H1 (cell line): ENCODE results near the gene DYRK1A. TPM values are rescaled to one million over a fixed set of nuclear protein-coding genes. Genes with fewer than 3 reads are reported as not detected.

ENCODE experiments used
- CTCF ChIA-PET: fragments of 300-600 bp; sonication (Branson Sonifier 250); formaldehyde crosslinking; loops from one replicate; lab custom pipeline; 2021; ENCODE audit not compliant: partially characterized antibody; lab: Charles Lee
- POLR2A ChIA-PET: fragments of 300-600 bp; sonication (Branson Sonifier 250); formaldehyde crosslinking; loops from one replicate; lab custom pipeline; 2021; ENCODE audit warnings: inconsistent platforms; ENCODE audit not compliant: partially characterized antibody; lab: Charles Lee
- DNase-seq, 2 experiments: peaks; one replicate each; pipeline versions ENCODE4 v3.0.0 to v3.0.0-alpha.2; 2010 to 2022; ENCODE audit warnings: low spot score in 2 of 2, low read depth in 1 of 2, mixed read lengths in 1 of 2
- FAIRE-seq: peaks from 2 replicates; lab custom pipeline; 2011; peaks lifted over from hg19 to GRCh38; lab: Jason Lieb, UNC
- H2AFZ ChIP-seq: 2 replicates; pipeline ENCODE4 v1.8.1; 2012; ENCODE audit warnings: low read length, inconsistent platforms
- H2AK5ac ChIP-seq: 2 replicates; pipeline ENCODE4 v1.6.1; 2013; ENCODE audit warnings: low read depth, low read length
- H2BK120ac ChIP-seq: replicated peaks from 2 replicates; pipeline ENCODE3; 2013; ENCODE audit warnings: low read depth, low read length, inconsistent platforms
- H2BK12ac ChIP-seq: 2 replicates; pipeline ENCODE4 v1.6.1; 2013; ENCODE audit warnings: low read depth, low read length
- H2BK15ac ChIP-seq: 2 replicates; pipeline ENCODE4 v1.6.1; 2013; ENCODE audit warnings: low read length
- H2BK20ac ChIP-seq: 2 replicates; pipeline ENCODE4 v1.6.1; 2013; ENCODE audit warnings: low read length
- H2BK5ac ChIP-seq: 2 replicates; pipeline ENCODE4 v1.6.1; 2013; ENCODE audit warnings: low read depth, low read length
- H3K14ac ChIP-seq: 2 replicates; pipeline ENCODE4 v1.6.1; 2013; ENCODE audit warnings: inconsistent platforms; ENCODE audit not compliant: insufficient read length
- H3K18ac ChIP-seq: 2 replicates; pipeline ENCODE4 v1.6.1; 2013; ENCODE audit warnings: low read length; ENCODE audit errors: extremely low read depth
- H3K23ac ChIP-seq: 2 replicates; pipeline ENCODE4 v1.6.1; 2013; ENCODE audit warnings: inconsistent platforms; ENCODE audit not compliant: insufficient read length
- H3K23me2 ChIP-seq: 2 replicates; pipeline ENCODE4 v1.6.1; 2013; ENCODE audit warnings: low read depth, low read length
- H3K27ac ChIP-seq: 2 replicates; pipeline ENCODE4 v1.6.1; 2011; ENCODE audit warnings: low read depth, low read length, inconsistent platforms
- H3K27me3 ChIP-seq, 4 experiments: replicated peaks in 1 of 4; 1 replicate in 1 of 4; 2 replicates in 3 of 4; pipeline versions ENCODE4 v1.6.1 to v1.8.1; 2011 to 2013; ENCODE audit warnings: low read length in 3 of 4, mild to moderate bottlenecking in 3 of 4, inconsistent platforms in 2 of 4, mixed read lengths in 2 of 4, moderate library complexity in 1 of 4; ENCODE audit not compliant: control insufficient read depth in 3 of 4, insufficient read depth in 3 of 4; ENCODE audit errors: extremely low read depth in 1 of 4
- H3K36me3 ChIP-seq, 4 experiments: 2 replicates each; pipeline versions ENCODE4 v1.6.1 to v1.8.1; 2011 to 2013; ENCODE audit warnings: mild to moderate bottlenecking in 4 of 4, low read length in 3 of 4, moderate library complexity in 2 of 4, control low read depth in 1 of 4, inconsistent platforms in 1 of 4; ENCODE audit not compliant: insufficient read depth in 4 of 4, control insufficient read depth in 2 of 4
- H3K4ac ChIP-seq: replicated peaks from 2 replicates; pipeline ENCODE3; 2013; ENCODE audit warnings: low read length, low read depth, mixed read lengths, inconsistent platforms; ENCODE audit not compliant: insufficient read length
- H3K4me1 ChIP-seq, 4 experiments: replicated peaks in 1 of 4; 1 replicate in 1 of 4; 2 replicates in 3 of 4; pipeline versions ENCODE4 v1.6.1 to v1.8.1; 2011 to 2013; ENCODE audit warnings: low read length in 3 of 4, inconsistent platforms in 2 of 4, mixed read lengths in 1 of 4; ENCODE audit not compliant: insufficient read depth in 4 of 4, control insufficient read depth in 3 of 4
- H3K4me2 ChIP-seq, 2 experiments: 2 replicates each; pipeline versions ENCODE4 v1.6.1 to v1.8.1; 2011 to 2013; ENCODE audit warnings: low read depth in 2 of 2, low read length in 2 of 2, control low read depth in 1 of 2, inconsistent platforms in 1 of 2, mild to moderate bottlenecking in 1 of 2; ENCODE audit not compliant: insufficient read depth in 1 of 2
- H3K4me3 ChIP-seq, 4 experiments: fragments of 200-600, 300-600 bp in 1 of 4; sonication (generic), shearing (Covaris generic), sonication (Bioruptor Twin) in 1 of 4; 2 replicates each; pipeline versions ENCODE4 v1.5.1 to v1.8.1; 2011 to 2016; ENCODE audit warnings: low read length in 4 of 4, low read depth in 3 of 4, control low read depth in 2 of 4, inconsistent platforms in 2 of 4, mild to moderate bottlenecking in 2 of 4, mixed read lengths in 1 of 4, moderate library complexity in 1 of 4; ENCODE audit not compliant: insufficient read depth in 2 of 4; ENCODE audit errors: extremely low read depth in 1 of 4
- H3K56ac ChIP-seq: replicated peaks from 2 replicates; pipeline ENCODE3; 2013; ENCODE audit warnings: low read depth, mild to moderate bottlenecking, mixed read lengths, low read length, inconsistent platforms; ENCODE audit not compliant: insufficient read length
- H3K79me1 ChIP-seq: 2 replicates; pipeline ENCODE4 v1.6.1; 2013; ENCODE audit warnings: low read depth, low read length, control low read depth
- H3K79me2 ChIP-seq, 2 experiments: 2 replicates each; pipeline versions ENCODE4 v1.6.1 to v1.8.1; 2012 to 2013; ENCODE audit warnings: low read length in 2 of 2, mild to moderate bottlenecking in 2 of 2, inconsistent platforms in 1 of 2; ENCODE audit not compliant: insufficient read depth in 2 of 2, control insufficient read depth in 1 of 2
- H3K9ac ChIP-seq, 4 experiments: replicated peaks in 1 of 4; 1 replicate in 1 of 4; 2 replicates in 3 of 4; pipeline versions ENCODE4 v1.6.1 to v1.8.1; 2011 to 2013; ENCODE audit warnings: low read depth in 3 of 4, low read length in 3 of 4, control low read depth in 2 of 4, mild to moderate bottlenecking in 2 of 4, moderate library complexity in 2 of 4, inconsistent platforms in 1 of 4; ENCODE audit errors: extremely low read depth in 1 of 4
- H3K9me3 ChIP-seq, 2 experiments: 2 replicates each; pipeline versions ENCODE4 v1.6.1 to v1.8.1; 2012 to 2013; ENCODE audit warnings: mild to moderate bottlenecking in 2 of 2, moderate library complexity in 2 of 2, control low read depth in 1 of 2, inconsistent platforms in 1 of 2, low read depth in 1 of 2, low read length in 1 of 2, mixed read lengths in 1 of 2; ENCODE audit not compliant: insufficient read depth in 2 of 2
- H4K20me1 ChIP-seq, 2 experiments: replicated peaks in 1 of 2; 2 replicates each; pipeline versions ENCODE3 to v1.8.1; 2011 to 2013; ENCODE audit warnings: inconsistent platforms in 2 of 2, low read length in 2 of 2, mild to moderate bottlenecking in 1 of 2; ENCODE audit not compliant: insufficient read depth in 2 of 2, control insufficient read depth in 1 of 2
- H4K5ac ChIP-seq: 2 replicates; pipeline ENCODE4 v1.6.1; 2013; ENCODE audit warnings: low read length, low read depth, mixed read lengths, inconsistent platforms; ENCODE audit not compliant: insufficient read length
- H4K8ac ChIP-seq: 2 replicates; pipeline ENCODE4 v1.8.0; 2013; ENCODE audit warnings: mild to moderate bottlenecking, moderate library complexity, low read length, inconsistent platforms; ENCODE audit not compliant: insufficient read depth; ENCODE audit errors: extremely low read depth
- H4K91ac ChIP-seq: replicated peaks from 2 replicates; pipeline ENCODE3; 2013; ENCODE audit warnings: low read length, mixed read lengths, inconsistent platforms; ENCODE audit not compliant: insufficient read length
- CREB1 ChIP-seq: IDR thresholded peaks from 2 replicates; pipeline ENCODE4 v1.6.1; 2012; ENCODE audit warnings: inconsistent platforms
- HDAC6 ChIP-seq: IDR thresholded peaks from one replicate; pipeline ENCODE4 v1.7.1; 2012; ENCODE audit warnings: low read depth, mild to moderate bottlenecking, inconsistent platforms, low read length, moderate library complexity
- WGBS, 2 experiments: shearing (Covaris generic) in 1 of 2; methylation state at CpG; one replicate each; pipeline versions ENCODE4 v1.1.6 to v1.1.7; 2013 to 2015; ENCODE audit warnings: low lambda C conversion rate in 2 of 2, mixed read lengths in 2 of 2, inconsistent platforms in 1 of 2, low coverage in 1 of 2, missing lambda C conversion rate in 1 of 2; ENCODE audit not compliant: insufficient replicate concordance in 2 of 2, insufficient coverage in 1 of 2, insufficient read length in 1 of 2; ENCODE audit errors: extremely low coverage in 1 of 2, missing lambda C conversion rate in 1 of 2; 5-methylcytosine and 5-hydroxymethylcytosine counted together
- polyA plus RNA-seq, 7 experiments: library from polyadenylated mRNA; depleted of rRNA in 3 of 7; stranded (reverse) in 5 of 7; unstranded in 2 of 7; fragments of >200 nt in 5 of 7; fragments of 200-250 nt in 2 of 7; gene quantifications; 1 replicate in 5 of 7; 2 replicates in 1 of 7; 4 replicates in 1 of 7; pipeline versions ENCODE4 v1.2.1 to v1.2.3, GENCODE V29; 2011 to 2013; ENCODE audit warnings: missing spikeins in 2 of 7, mixed read lengths in 2 of 7
- total RNA-seq: library from RNA; stranded (reverse); fragmentation: NEBNext Ultra II Directional; extraction: Animal tissue kit (Norgen Biotek cat#: 25700); gene quantifications from 2 replicates; pipeline ENCODE4 v1.2.1, GENCODE V29; 2021

DYRK1A gene
- total and polyA plus RNA-seq, 2 of the 8 experiments (the other 6 are each of a cell fraction or from before 2014, with no cell fraction given) = 61.1 to 62.2 TPM

GRCh38 chr21:37478794-37479193 is 112.2 kb downstream of the DYRK1A start:
- H3K9ac ChIP-seq = no peak overlapping the region
- H3K27me3 ChIP-seq = no peaks in the 10 kb centered on the region
- no peak overlapping the region for H2BK15ac ChIP-seq
- H3K4me2 ChIP-seq = no peak overlapping the region
- H3K4me3 ChIP-seq = no peak overlapping the region
- H3K18ac ChIP-seq = no peak overlapping the region
- H3K9me3 ChIP-seq = no peaks in the 10 kb centered on the region
- peaks cover 4 to 57% of the 10 kb centered on the region in 2 experiments; a peak in 3 of 4 replicates for H3K79me2 ChIP-seq
- no peak overlapping the region for H2BK120ac ChIP-seq
- no peak overlapping the region for H4K91ac ChIP-seq
- H3K14ac ChIP-seq = no peak overlapping the region
- H2BK12ac ChIP-seq = no peak overlapping the region
- H3K27ac ChIP-seq = no peak overlapping the region
- no peak overlapping the region for H3K23ac ChIP-seq
- H3K4ac ChIP-seq = no peak overlapping the region
- no peak for DNase-seq
- POLR2A ChIA-PET = interaction anchor here (0.5 to 0.6 kb wide), 2 partner anchors 8 to 513 kb away, joined by 3 read pairs; no protein-coding TSS in a partner anchor
- WGBS, 2 experiments = 100% methylated on average over 1 of the region's 1 CpG; no CpG with 5 or more reads in 1 of the 2 experiments
- H3K56ac ChIP-seq = no peak overlapping the region
- H2BK20ac ChIP-seq = no peak overlapping the region
- no peak overlapping the region for H2AK5ac ChIP-seq
- CTCF ChIA-PET = interaction anchor here (1.1 to 2.0 kb wide), 2 partner anchors 16 to 18 kb away, joined by 3 to 18 read pairs; no protein-coding TSS in a partner anchor
- FAIRE-seq = no peak
- H2BK5ac ChIP-seq = no peak overlapping the region
- no peaks in the 10 kb centered on the region for H3K23me2 ChIP-seq
- no peak overlapping the region for H4K8ac ChIP-seq
- H4K20me1 ChIP-seq = peaks cover 1 to 5% of the 10 kb centered on the region in 2 experiments
- H3K36me3 ChIP-seq = peaks cover 0 to 18% (median 12%) of the 10 kb centered on the region in 4 experiments; a peak in 5 of 8 replicates
- H3K79me1 ChIP-seq = no peaks in the 10 kb centered on the region
- no peak overlapping the region for H4K5ac ChIP-seq
- no peak overlapping the region for H2AFZ ChIP-seq
- peaks cover 0 to 6% (median 4%) of the 10 kb centered on the region in 4 experiments; a peak in 3 of 7 replicates for H3K4me1 ChIP-seq
- TF ChIP-seq HDAC6 (no peak), CREB1 (no peak)
